CD4-positive, alpha-beta T cell treated with Interleukin-6 for 4 hours (primary cell): ENCODE measurements around the gene PRR5L.

ENCODE experiments used
- DNase-seq: peaks from one replicate; pipeline ENCODE4 v3.0.0-alpha.2; 2020; ENCODE audit warnings: mixed read lengths

The PRR5L gene

DNA sequence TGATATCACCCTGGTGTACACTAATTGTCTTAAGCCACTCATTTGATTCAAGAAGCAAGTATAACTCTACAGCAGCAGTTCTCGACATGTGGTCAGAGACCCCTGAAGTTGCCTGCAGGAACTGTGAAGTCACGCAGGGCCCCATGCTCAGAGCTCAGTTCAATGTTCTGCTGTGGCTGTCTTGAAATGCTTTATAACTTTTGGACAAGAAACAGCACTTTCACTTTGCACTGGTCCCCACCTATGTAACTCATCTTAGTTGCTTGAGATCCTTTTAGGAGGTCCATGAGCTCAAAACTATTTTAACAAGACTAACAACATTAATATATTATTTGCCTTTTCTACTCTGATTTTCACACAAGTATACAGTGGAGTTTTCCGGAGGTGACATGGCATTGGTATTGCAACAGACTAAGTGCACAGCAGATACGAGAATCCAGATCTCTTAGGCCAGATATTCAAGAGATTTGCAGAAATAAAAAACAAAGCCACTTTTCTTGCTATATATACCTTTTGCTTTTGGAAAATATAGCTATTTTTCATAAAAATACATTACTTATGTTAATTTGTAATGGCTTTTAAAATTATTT, 64.8 kb downstream of the PRR5L start:
- no peak for DNase-seq

DNA sequence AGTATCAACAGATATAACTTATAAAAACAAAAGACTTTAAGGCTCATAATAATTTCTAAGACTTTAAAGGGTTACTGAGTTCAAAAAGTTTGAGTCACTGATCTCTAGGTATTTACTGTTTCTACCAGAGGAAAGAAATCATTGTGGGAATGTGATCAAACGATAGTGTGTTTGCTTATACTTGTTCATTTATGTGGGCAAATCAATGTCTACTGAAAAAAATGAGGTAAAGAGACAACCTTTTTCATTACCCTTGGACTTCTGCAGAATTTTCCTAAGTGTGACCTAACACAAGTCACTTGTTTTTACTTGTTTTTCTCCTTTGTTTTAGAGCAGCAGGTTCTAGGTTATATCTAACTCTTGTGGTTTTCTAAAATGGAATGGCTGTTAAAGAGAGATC, 65.4 kb downstream of the PRR5L start:
- DNase-seq, result no peak

DNA sequence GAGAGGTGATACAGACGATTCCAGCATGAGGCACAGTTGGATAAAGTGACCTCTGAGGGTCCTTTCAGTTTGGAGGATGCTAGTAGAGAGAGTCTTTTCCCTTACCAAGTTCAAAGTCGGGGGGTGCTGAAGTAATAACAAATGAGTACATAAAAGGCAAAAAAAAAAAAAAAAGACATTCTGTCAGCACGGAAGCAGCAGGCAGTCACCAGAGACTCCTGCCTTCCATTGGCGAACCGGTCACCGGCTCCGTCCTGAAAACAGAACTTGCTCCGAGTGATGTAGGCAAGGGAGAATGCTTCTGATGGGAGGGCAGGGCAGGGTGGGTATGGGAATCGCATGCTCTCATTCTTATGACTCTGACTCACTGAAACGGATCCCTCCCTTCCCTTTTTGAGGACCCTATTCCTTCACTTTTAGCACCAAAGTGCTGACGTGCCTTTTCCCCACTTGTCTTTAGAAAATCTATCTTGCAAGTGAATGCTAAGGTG, 65.9 kb downstream of the PRR5L start:
- no peak for DNase-seq

DNA sequence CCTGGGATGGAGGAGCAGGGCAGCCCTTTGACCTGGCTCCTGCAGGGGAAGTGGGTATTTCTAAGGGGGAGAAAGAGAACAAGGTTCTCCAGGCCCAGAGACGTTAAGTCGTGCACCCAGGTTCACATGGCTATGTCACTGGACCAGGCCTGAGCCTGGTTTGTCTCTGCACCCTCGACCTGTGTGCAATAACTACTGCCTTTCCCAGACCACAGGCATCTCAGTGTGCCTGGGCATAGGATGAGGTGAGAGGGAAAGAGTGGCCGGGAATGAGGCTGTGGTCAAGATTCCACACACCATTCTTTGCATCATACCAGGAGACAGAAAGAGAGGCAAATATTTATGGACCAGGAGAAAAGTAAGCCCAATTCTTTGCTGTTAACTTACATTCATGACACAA, 66.8 kb downstream of the PRR5L start:
- DNase-seq, result no peak

DNA sequence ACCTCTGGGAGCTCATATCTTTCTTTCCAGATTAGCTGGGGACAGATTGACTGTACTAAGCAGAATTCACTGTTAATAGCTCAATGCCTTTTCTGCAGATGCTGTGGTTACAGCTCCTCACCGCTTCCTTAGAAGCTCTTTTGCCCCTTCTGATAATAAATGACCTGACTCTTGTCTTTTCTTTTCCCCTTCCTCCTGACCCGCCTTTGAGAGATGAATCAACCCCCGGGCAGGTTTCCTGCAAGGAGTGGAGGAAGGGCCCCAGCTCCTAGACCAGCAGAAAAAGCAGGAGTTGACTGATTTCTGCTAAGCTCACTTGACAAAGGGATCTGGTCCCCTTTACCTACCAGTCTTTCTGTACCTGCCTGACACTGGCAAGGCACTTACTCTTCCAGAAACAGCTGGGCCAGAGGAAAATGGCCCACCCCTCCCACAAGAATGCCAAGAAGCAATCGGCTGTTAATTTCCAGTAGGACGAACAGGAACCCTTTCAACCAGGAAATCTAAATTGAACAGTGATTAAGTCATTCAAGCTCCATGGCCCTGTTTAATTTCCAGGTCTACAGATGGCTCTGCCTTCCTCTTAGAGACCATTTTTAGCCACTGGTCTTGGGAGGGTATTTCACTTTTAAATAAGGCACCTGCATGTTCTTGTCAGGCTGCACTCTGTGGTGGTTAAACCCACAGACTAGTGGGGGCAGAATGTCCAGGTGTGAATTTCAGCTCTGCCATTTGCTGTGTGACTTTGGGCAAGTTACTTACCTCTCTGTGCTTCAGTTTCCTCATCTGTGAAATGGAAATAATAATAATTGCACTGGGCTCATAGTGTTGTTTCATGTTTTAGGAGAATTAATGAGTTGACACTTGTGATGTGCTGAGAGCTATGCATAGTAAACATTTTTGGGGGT, 67.5 kb downstream of the PRR5L start:
- no peak for DNase-seq

DNA sequence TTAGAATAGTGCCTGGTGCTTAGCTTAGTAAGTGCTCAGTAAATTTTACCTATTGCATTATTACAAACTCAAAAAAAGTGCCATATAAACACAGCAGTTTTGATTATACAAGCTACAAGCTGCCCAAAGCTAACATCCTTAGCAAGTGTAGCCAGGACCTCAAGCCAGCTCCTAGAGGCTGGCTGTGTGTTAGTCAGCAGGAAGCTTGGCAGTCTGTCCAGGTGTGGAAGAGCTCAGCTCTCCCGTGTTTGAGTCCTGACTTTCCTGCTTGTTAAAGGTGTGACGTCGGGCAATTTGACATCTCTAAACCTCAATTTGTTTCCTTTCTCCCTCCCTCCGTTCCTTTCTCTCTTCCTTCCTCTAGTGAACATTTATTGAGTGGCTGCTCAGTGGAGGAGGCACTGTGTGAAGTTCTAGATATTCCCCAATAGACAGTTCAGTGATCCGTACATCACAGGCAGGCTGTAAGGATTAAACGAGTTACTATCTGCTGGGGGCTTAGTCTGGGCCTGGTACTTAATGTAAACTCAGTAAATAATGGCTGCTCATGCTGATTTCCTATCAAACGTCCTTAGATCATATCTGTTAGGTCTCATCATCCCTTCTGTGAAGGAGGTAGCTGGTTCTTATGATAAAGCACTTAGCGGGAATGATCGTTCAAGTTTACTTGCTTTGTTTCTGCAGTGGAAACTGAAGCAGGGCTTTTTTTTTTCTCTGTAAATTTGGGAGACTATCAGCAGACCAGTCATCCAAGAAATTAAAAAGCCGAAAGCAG, 68.7 kb downstream of the PRR5L start:
- DNase-seq, result no peak

DNA sequence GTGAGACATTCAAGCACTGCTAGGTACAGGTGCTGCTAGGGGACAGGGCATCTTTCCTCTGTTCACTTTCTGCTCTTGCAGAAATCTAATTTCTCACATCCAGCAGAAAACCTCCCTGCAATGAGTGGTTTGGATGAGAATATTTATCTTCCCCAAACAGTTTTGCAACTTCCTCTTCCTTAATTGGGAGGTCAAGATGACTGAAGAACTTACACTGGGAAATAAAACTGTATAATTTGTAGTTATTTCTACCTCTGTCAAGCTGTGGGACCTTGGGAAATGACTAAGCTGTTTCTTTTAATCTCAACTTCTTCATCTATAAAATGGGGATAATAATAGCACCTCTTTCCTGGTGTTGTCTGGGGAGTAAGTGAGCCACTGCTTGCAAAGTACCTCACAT, 69.8 kb downstream of the PRR5L start:
- DNase-seq, result no peak

DNA sequence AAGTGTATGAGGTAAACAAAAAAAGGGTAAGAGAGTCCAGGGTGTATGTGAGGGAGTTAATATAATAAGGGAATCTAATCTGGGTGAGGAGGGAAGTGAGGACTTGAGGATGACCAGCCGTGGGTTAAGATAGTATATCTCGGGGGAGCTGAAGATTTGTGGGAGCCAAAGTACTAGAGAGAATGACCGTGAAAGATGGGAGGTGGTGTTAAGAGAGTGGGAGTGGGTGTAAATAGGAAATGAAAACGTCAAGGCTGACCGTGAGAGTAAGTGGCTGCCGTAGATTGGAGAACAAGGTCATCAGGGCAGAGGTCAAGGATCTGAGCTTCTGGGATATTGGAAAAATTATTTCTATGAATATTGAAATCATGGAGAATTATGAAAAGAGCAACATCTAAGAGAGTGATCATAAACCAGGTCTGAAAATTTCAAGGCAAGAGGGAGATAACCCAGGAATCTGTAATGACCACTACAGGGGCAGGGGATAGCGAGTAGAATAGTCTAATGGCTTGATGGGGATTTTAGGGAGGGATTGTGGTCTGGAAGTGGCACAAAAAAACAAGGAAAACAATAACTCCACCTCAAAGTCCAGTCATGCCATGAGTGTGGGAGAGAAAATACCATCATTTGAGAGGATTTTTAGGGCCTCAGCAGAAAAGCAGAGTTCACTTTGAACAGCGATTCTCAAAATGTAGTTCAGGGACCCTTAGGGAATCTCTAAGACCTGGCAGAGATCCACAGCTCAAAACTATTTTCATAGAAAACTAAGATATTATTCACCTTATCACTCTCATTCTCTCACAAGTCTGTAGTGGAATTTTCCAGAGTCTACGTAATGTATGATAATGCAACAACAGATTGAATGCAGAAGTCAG, 72.0 kb downstream of the PRR5L start:
- no peak for DNase-seq

DNA sequence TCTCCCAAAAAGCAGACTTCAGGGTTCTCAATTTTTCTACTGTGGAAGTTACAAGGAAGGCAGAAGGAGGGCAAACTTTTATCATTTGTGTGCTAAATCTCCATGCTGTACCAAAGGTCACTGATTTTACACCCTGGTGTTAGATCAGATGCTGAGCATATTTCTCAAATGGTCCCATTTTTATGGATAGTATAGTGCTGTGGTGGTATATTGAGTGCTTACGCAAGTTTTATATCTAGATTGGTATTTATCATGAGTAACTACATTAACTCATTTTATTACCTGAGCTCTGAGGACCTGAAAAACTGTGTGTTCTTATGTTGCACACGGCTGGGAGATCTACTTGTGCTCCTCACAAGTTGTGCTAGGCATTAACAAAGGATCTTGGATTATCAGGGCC, 75.1 kb downstream of the PRR5L start:
- DNase-seq, result no peak

DNA sequence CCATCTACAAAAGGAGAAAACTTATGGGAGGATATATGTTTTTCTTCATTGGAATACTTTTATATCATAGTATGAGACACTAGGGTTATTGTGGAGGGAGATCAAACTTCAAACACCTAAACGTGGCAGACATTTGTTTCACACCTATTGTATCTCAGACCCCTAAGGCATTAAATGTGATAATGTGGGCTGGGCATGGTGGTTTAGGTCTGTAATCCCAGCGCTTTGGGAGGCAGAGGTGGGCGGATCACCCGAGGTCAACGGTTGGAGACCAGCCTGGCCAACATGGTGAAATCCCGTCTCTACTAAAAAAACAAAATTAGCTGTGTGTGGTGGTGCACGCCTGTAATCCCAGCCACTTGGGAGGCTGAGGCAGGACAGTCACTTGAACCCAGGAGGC, 75.5 kb downstream of the PRR5L start:
- DNase-seq, result no peak

DNA sequence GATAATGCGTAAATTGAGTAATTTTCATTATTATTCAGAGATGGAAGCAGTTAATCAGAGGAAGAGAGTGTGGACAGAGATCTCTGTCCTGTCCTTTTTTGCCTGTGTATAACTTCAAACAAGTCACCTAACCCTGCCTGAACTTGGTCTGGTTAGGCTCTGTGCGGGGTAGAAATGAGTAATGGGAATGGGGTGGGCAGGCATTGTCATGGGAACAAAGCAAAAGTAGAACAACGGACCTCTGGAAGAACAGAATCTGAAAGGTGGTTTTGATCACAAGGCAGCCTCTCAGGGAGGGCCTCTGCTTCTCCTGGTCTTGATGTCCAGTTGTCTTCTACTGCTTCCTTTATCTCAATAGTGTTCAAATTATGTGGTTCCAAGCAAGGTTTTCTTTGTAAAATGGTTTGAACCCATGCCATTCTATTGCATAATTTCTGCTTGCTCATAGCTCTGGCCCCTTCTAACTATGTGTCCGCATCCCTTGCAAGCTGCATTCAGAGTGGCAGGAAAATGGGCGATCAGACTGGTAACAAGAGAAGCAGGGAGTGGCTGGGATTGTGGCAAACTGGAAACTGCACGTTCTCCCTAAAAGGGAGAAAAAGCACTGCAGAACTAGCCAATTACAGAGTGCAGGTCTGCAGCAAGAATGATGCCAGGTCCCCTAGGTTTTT, 76.1 kb downstream of the PRR5L start:
- no peak for DNase-seq

DNA sequence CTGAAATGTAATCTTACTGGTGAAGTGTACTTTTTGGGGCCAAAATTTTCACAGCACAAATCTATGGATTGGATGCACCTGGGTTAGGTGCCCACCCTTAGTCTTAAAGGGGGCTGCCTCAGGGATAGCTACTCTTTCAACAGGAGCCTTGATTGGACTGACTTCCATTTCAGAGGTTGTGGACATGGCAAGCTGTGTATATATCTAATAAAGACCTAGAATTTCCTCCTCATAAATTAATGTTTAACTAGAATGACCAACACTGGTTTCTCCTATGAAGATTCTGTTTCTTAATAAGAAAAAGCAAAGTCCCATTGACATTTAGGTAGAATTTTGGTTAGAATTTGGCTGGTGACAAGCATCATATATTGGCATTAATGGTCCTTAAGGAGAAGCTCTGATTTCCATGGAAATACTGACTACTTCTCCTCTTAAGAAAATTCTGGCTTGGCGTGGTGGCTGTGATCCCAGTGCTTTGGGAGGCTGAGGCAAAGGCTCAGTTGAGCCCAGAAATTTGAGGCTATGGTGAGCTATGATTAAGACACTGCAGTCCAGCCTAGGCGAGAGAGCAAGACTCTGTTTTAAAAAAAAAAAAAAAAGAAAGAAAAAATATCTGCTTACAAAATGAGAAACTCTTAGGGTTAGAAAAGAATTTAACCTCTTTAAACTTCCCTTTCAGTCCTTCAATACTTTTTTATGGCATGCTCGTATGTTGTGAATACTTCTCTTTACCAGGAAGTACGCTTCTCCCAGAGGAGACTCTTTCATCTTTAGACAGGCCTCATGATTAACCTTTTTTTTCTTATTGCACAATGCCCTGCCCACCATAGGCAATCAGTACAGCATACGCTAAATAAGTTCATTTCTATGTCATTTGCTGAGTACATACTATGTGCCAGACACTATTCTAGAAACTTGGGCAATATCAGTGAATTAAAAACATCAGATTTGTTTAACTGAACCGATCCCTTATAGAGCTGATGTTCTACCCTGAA, 77.2 kb downstream of the PRR5L start:
- DNase-seq, result no peak

DNA sequence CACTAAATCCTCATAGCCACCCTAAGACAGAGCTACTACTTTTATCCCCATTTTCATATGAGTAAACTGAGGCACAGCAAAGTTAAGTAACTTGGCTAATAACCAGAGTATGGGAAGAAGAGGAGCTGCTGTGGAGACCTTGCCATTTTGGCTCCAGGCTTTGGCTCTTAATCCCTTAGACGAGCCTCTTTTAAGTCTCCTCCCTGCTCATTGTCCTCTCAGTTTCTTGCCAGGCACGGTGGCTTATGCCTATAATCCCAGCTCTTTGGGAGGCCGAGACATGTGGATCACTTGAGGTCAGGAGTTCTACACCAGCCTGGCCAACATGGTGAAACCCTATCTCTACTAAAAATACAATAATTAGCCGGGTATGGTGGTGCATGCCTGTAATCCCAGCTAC, 78.6 kb downstream of the PRR5L start:
- no peak for DNase-seq

DNA sequence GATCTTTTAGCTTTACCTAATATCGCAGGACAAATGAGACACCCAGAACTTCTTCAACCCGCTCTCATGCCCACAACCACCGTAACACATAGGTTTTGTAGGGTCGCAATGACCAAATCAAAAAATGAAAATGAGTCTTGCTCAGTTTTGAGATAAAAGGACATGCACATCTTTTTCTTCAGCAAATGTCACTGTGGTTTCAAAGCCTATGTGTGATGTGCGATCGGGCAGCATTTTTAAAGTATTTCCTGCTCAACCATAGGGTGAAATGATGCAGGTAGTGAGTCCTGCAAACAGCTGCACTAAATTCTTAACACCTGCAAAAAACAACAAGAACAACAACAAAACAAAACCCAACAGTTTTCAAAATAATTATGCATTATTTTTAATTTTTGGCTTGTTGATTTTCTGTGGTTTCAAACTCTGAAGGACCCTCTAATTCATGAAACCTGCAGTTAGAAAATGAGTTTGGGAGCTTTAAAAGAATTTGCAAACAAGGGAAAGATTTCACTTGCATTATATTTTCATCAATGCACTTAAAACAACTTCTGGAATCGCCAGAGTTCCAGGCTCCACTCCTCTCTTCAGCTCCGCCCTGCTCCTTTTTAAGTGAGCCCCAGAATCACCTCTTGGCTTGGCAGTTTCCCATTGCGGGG, 79.4 kb downstream of the PRR5L start:
- no peak for DNase-seq

DNA sequence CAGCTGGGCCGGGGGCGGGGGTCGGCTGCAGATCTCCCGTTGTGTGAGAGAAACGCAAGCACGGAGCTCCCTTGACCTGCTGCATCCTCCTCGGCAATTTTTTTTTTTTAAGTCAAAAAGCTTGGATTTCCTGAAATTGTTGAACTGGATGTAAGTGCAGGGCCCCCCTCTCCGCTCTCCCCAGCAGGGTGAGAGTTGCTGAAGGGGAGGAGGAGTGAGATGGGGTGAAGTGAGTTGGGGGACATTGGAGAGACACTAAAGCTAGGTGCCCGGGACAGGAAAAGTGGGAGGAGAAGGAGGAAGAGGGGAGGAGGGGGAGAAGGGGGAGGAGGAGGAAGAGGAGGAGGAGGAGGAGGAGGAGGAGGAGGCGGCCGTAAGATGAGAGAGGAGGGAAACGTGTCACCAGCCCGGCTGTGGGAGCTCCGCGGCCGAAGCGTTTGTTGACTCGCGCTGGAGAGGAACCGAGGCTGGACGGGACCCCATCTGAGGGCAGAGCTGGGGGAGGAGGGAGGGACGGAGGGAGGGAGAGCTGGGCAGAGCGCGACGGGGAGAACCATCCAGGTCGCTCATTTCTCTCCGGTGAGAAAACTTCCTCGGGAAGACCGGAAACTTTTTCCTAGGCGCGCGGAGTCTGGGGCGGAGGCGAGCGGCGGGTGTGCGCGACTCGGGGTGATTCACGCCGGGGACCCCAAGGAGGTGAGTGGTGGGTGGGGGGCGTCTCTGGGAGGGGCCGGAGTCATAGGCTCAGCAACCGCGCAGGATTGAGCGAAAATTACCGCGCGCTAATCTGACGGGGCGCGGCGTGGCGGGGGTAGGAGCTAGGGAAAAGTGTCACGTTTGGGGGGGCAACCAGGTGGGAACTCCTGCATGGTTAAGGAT, 80.2 kb downstream of the PRR5L start:
- DNase-seq, result peak; percentile 37

DNA sequence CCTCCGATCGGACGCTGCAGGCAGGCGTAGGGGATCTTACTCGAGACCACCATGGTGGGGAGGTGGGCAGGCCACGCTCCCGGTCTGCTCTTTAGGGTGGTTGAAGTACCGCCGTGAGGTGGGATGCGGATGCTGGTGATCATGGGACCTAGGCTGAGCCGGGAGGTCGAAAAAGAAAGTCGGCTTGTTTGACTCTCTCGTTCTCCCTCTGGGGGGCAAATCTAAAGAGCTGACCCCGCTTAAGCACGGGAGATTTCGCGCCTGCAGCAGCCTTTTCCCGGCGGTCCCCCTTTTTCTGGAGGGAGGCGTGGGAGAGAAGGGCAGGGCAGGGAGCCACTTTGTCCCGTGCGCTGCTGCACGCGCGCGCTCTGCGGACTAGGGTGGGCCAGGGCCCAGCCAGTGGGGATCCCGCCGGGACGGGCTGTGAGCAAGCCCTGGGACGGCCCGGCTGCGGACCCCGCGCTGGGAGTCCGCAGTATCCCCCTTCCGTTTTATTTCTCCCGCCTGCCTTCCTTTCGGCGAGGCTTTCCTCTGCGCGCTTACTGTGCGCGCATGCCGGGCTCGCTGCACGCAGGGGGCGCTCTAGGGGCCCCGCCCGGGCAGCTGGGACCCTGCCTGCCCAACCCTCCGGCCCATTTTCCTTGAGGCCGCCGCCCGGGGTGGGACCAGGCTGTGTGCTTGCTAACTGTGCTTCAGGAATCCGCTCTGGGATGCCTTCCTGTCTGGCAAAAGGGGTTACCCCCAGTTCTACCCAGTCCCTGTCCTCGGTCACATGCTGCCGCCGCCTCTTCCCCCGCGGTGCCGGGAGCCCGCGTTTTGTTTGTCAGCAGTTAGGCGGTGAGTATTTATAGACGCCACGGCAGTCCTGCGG, 81.0 kb downstream of the PRR5L start:
- DNase-seq, result peak; percentile 64

DNA sequence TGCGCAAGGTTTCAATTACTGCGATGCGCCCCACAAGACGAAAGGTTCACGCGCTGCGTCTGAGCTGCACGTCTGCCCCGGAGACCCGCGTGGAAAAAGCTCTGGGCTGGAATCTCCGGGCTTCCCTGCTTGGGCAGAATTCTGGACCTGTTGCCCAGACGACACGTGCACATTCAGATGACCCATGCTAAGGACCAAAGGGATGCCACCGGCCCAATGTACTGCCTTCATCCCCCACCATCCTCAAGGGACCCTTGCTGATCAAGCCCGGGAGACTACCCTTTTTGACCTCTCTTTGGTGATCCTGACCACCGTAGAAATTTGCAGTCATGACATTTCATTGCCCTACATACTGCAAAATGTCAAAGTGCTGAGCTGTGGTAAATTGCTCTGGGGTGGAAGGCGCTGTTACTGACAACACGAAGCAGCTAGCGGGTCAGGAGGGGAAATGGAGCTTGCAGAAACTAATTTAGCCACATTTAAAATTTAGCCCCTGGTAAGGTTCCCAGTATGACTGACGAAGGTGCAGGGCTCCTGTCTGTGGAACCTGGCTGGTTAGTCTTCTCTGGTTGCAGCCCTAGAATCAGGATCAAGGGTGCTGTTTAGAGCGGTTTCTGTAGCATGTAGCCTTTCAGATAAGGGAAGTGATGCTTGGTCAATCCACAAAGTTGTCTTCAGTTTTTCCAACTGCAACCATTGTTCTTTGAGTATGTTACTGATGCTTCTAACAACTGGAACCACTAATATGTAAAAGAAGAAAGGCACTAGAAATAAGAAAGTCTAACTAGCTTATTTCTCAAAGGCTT, 81.9 kb downstream of the PRR5L start:
- peak; percentile 16 for DNase-seq
